GM13976 (cell line): ENCODE data around the gene FPR1.

Experiments
- DNase-seq: peaks from one replicate; pipeline ENCODE4 v3.0.0; 2012; ENCODE audit warnings: low spot score
- in situ Hi-C: fragments of 300-500 bp; cut with MboI; formaldehyde crosslinking; loops from one replicate; pipeline ENCODE4 v1.12.0; 2022; ENCODE audit warnings: low sequenced_read_pairs, mixed read lengths, inconsistent platforms; ENCODE audit not compliant: unreplicated experiment
- TF ChIP-seq, protein P1 (sequence below): IDR thresholded peaks from 2 replicates; pipeline ENCODE4 v1.5.1; 2012; ENCODE audit warnings: borderline replicate concordance, mild to moderate bottlenecking; ENCODE audit not compliant: insufficient read depth; ENCODE audit errors: extremely low read depth, missing control alignments, control extremely low read depth

The FPR1 gene

DNA sequence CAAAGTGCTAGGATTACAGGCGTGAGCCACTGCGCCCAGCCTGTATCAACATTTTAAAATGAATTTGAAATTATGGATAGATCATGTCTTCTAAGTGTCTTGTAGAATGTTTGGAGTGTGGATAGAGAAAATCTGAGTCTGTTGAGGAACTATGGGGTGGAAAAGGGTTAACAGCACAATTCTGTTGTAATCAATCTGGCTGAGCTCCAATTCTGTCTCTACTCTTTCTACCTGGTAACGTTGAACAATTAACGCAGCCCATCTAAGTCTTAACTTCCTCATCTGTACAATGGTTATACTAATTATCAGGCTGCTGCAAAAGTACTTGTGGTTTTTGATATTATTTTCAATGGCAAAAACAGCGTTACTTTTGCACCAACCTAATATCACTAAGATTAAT, 13.4 kb upstream of the FPR1 start:
- in situ Hi-C loops: no loop called here
- TF ChIP-seq, protein P1, sequence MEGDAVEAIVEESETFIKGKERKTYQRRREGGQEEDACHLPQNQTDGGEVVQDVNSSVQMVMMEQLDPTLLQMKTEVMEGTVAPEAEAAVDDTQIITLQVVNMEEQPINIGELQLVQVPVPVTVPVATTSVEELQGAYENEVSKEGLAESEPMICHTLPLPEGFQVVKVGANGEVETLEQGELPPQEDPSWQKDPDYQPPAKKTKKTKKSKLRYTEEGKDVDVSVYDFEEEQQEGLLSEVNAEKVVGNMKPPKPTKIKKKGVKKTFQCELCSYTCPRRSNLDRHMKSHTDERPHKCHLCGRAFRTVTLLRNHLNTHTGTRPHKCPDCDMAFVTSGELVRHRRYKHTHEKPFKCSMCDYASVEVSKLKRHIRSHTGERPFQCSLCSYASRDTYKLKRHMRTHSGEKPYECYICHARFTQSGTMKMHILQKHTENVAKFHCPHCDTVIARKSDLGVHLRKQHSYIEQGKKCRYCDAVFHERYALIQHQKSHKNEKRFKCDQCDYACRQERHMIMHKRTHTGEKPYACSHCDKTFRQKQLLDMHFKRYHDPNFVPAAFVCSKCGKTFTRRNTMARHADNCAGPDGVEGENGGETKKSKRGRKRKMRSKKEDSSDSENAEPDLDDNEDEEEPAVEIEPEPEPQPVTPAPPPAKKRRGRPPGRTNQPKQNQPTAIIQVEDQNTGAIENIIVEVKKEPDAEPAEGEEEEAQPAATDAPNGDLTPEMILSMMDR: no peak
- no peak for DNase-seq

DNA sequence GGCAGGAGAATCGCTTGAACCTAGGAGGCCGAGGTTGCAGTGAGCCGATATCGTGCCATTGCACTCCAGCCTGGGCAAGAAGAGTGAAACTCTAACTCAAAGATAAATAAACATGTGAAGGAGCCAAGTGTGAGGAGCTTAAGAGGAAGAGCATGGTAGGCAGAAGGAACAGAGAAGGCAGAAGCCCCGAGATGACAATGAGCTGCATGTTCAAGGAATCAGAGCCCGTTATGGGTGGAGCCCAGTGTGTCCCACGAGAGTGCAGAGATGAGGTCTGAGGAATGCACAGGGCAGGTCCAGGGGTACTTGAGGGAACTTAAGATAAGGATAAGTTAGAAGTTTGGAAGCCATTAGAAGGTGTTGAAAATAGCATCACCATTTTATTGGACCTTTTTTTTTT, 10.0 kb upstream of the FPR1 start:
- DNase-seq: no peak
- TF ChIP-seq, protein P1: no peak
- in situ Hi-C loops: no loop called here

DNA sequence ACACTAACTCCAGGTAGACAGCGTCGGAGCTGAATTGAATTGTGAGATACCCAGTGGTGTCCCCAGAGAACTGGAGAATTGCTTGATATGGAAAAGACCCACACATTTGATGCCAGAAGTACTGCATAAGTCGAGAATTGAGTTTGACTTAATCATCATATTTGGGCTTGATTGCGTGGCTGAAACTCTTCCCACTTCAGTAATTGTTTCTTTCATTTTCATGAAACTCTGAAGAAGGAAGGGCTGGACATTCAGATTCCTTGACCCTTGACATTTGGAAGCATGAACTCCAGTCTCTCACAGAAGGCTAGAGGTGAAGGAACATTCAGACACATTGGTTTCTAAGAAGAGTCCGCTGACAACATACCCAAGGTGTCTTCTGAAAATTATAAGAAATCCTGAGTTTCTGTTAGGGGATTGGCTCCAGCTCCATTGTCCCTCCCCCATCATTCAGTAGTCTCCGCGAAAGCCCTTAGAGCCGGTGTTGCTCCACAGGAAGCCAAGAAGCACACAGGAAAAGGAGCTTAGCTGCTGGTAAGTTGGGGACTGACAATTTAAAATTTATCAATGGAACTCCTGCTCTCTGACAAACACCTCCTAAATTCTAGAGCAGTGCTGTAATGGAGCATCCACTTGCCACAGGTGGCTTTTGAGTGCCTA, 9.1 kb upstream of the FPR1 start, which contains the start of gene FPR2:
Gene FPR2 (plus strand): TSS at position 484 of the 660 bp plus-strand sequence. CDS start 7,479 bp downstream, outside the sequence.
- no peak for DNase-seq
- TF ChIP-seq, protein P1: no peak
- in situ Hi-C loops: no loop called here

DNA sequence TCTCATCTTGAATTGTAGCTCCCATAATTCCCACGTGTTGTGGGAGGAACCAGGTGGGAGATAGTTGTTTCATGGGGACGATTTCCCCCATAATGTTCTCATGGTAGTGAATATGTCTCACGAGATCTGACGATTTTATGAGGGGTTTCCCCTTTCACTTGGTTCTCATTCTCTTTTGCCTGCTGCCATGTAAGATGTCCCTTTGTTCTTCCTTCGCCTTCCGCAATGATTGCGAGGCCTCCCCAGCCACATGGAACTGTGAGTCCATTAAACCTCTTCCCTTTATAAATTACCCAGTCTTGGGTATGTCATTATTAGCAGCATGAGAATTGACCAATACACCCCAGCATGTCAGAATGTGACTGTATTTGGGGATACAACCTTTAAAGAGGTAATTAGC, 3.9 kb upstream of the FPR1 start:
- in situ Hi-C loops: no loop called here

DNA sequence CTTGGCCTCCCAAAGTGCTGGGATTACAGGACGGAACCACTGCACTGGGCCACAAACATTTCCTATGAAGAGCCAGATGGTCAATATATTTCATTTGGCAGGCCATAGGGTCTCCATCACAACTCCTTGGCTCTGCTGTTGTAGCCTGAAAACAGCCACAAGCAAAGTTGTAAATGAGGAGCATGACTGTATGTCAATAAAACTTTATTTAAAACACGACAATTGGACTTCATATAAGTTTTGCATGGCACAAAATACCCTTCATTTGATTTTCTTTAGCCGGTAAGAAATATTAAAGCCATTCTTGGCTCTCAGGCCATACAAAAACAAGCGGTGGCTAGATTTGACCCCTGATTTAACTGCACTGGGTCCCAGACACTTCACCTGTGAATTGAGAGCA, 3.1 kb upstream of the FPR1 start:
- in situ Hi-C loops: no loop called here
- TF ChIP-seq, protein P1: no peak
- no peak for DNase-seq

More for the DNA sequence above, 3.9 kb upstream of the FPR1 start:
- TF ChIP-seq, protein P1: no peak
- DNase-seq: no peak

DNA sequence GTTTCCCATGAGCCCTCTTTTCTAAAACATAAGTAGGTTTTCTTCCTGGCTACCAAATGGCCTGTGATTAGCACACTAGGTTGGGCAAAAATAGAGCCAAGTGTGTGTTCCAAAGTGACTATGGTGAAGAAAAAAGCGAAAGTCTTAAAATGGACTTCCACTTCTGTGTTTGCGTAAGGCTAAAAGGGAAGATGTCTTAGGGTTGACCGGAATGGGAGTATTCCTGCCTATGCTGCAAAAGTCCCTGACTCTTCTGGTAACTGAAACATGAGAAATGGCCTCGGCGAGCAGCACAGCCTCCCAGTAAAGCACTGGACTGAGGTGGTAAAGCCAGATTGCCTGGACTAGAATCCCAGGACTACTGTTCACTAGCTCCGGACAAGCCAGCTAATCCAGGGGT, 2.4 kb upstream of the FPR1 start:
- no peak for DNase-seq
- in situ Hi-C loops: no loop called here
- TF ChIP-seq, protein P1: no peak
